Measurements from ENCODE around the gene ABCB8. TPM values are rescaled to one million over a fixed set of nuclear protein-coding genes. Genes with fewer than 3 reads are reported as not detected.

ABCB8 gene
- polyA plus RNA-seq, 1 donor (not counting 4 experiments of a cell fraction or from before 2014, with no cell fraction given), result 15.5 TPM

GRCh38 chr7:151009327-151010036 lies 18.8 kb upstream of the ABCB8 start:
- DNase-seq (ENCODE audit: low read depth, low spot score) (no peak), FAIRE-seq (no peak)
- TF ChIP-seq, protein P1, sequence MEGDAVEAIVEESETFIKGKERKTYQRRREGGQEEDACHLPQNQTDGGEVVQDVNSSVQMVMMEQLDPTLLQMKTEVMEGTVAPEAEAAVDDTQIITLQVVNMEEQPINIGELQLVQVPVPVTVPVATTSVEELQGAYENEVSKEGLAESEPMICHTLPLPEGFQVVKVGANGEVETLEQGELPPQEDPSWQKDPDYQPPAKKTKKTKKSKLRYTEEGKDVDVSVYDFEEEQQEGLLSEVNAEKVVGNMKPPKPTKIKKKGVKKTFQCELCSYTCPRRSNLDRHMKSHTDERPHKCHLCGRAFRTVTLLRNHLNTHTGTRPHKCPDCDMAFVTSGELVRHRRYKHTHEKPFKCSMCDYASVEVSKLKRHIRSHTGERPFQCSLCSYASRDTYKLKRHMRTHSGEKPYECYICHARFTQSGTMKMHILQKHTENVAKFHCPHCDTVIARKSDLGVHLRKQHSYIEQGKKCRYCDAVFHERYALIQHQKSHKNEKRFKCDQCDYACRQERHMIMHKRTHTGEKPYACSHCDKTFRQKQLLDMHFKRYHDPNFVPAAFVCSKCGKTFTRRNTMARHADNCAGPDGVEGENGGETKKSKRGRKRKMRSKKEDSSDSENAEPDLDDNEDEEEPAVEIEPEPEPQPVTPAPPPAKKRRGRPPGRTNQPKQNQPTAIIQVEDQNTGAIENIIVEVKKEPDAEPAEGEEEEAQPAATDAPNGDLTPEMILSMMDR (optimal IDR thresholded peaks at IDR 0.05 in 1 of 3, IDR thresholded peaks at IDR 0.05 in 1 of 3, conservative IDR thresholded peaks at IDR 0.05 in 1 of 3; ENCODE audit: extremely low read depth in 1 of 3, insufficient read depth in 2 of 3, low read length in 3 of 3), result no peak
- TF ChIP-seq EZH2 (IDR thresholded peaks at IDR 0.05; ENCODE audit: low read length), result no peak
- peaks cover 12% of the 10 kb centered on the region for H3K4me1 ChIP-seq (ENCODE audit: control insufficient read depth, extremely low read depth, insufficient read depth, low read length)
- no peak overlapping the region for H3K9ac ChIP-seq (ENCODE audit: control insufficient read depth, extremely low read depth, insufficient read depth, low read length)
- H3K4me3 ChIP-seq (ENCODE audit: control insufficient read depth in 2 of 3, extremely low read depth in 1 of 3, insufficient read depth in 2 of 3, low read depth in 1 of 3, low read length in 3 of 3), result no peak overlapping the region
- no peaks in the 10 kb centered on the region for H3K36me3 ChIP-seq (ENCODE audit: control insufficient read depth in 2 of 2, extremely low read depth in 1 of 2, insufficient read depth in 2 of 2, low read length in 2 of 2)
- H3K27ac ChIP-seq (ENCODE audit: control insufficient read depth, insufficient read depth, low read length), result no peak overlapping the region
- dilution Hi-C loops (cut with MboI; ENCODE audit: extremely low pct_ligation_motif_present, low sequenced_read_pairs), result no loop called here
- H2AFZ ChIP-seq (ENCODE audit: control insufficient read depth, low read length), result no peak overlapping the region
- H3K9me3 ChIP-seq (ENCODE audit: control insufficient read depth, low read depth, low read length), result no peaks in the 10 kb centered on the region
- peaks cover 40% of the 10 kb centered on the region for H3K27me3 ChIP-seq (ENCODE audit: control insufficient read depth, extremely low read depth, insufficient read depth, low read length)
- no peaks in the 10 kb centered on the region for H3K9me1 ChIP-seq (ENCODE audit: control insufficient read depth, extremely low read depth, insufficient read depth, low read length)
- no peaks in the 10 kb centered on the region for H3K79me2 ChIP-seq (ENCODE audit: control insufficient read depth, insufficient read depth, low read length)
- H3K4me2 ChIP-seq (ENCODE audit: control insufficient read depth, extremely low read depth, insufficient read depth, low read depth, low read length), result no peak overlapping the region
- H4K20me1 ChIP-seq (ENCODE audit: control insufficient read depth, extremely low read depth, insufficient read depth, low read length), result no peaks in the 10 kb centered on the region

- DNase-seq (ENCODE audit: low read depth, low spot score) (no peak), FAIRE-seq (no peak)
- Histone ChIP-seq H2AFZ (ENCODE audit: control insufficient read depth, low read length) (no peak overlapping the region), H3K9me3 (ENCODE audit: control insufficient read depth, low read depth, low read length) (no peaks in the 10 kb centered on the region), H3K4me1 (ENCODE audit: control insufficient read depth, extremely low read depth, insufficient read depth, low read length) (peaks cover 12% of the 10 kb centered on the region), H3K4me2 (ENCODE audit: control insufficient read depth, extremely low read depth, insufficient read depth, low read depth, low read length) (no peak overlapping the region), H3K9ac (ENCODE audit: control insufficient read depth, extremely low read depth, insufficient read depth, low read length) (no peak overlapping the region), H3K36me3 (ENCODE audit: control insufficient read depth in 2 of 2, extremely low read depth in 1 of 2, insufficient read depth in 2 of 2, low read length in 2 of 2) (no peaks in the 10 kb centered on the region), H4K20me1 (ENCODE audit: control insufficient read depth, extremely low read depth, insufficient read depth, low read length) (no peaks in the 10 kb centered on the region), H3K4me3 (ENCODE audit: control insufficient read depth in 2 of 3, extremely low read depth in 1 of 3, insufficient read depth in 2 of 3, low read depth in 1 of 3, low read length in 3 of 3) (no peak overlapping the region), H3K27me3 (ENCODE audit: control insufficient read depth, extremely low read depth, insufficient read depth, low read length) (peaks cover 40% of the 10 kb centered on the region), H3K79me2 (ENCODE audit: control insufficient read depth, insufficient read depth, low read length) (no peaks in the 10 kb centered on the region), H3K9me1 (ENCODE audit: control insufficient read depth, extremely low read depth, insufficient read depth, low read length) (no peaks in the 10 kb centered on the region), H3K27ac (ENCODE audit: control insufficient read depth, insufficient read depth, low read length) (no peak overlapping the region)
- dilution Hi-C loops (cut with MboI; ENCODE audit: extremely low pct_ligation_motif_present, low sequenced_read_pairs), result no loop called here
- TF ChIP-seq, protein P1 (optimal IDR thresholded peaks at IDR 0.05 in 1 of 3, IDR thresholded peaks at IDR 0.05 in 1 of 3, conservative IDR thresholded peaks at IDR 0.05 in 1 of 3; ENCODE audit: extremely low read depth in 1 of 3, insufficient read depth in 2 of 3, low read length in 3 of 3), result no peak
- TF ChIP-seq EZH2 (IDR thresholded peaks at IDR 0.05; ENCODE audit: low read length), result no peak
These were observed 18.3 kb upstream of the ABCB8 start for GRCh38 chr7:151010037-151010306.

Measured in keratinocyte (primary cell).